GF-D8 (cell line): ENCODE measurements around the gene SHB.
A peak's percentile ranks its signal among the peaks of the same experiment; 100 is the strongest.
"Not testable (repeated sequence)": the region's sequence is repeated elsewhere in the genome, so short reads cannot be mapped to it uniquely, and the experiment has no call there.

Experiments
- DNase-seq: peaks from one replicate; lab custom pipeline; 2025; lab: John Stamatoyannopoulos, UW

SHB gene

DNA sequence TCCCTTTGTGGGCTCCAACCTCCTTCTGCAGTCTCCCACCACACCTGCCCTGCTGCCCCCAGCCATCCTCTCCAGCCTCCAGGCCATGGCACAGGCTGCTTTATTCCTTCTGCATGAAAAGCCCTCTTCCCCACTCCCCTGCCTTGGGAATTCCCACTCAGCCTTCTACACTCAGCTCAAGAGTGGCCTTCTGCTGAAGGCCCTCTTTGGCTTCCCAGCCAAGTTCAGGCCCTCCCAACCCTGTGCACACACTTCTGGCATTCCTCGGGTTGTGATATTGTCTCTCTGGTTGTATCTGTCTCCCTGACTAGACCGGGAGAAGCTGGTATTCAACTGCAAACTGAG lies 5.7 kb downstream of the SHB start:
- no peak for DNase-seq

DNA sequence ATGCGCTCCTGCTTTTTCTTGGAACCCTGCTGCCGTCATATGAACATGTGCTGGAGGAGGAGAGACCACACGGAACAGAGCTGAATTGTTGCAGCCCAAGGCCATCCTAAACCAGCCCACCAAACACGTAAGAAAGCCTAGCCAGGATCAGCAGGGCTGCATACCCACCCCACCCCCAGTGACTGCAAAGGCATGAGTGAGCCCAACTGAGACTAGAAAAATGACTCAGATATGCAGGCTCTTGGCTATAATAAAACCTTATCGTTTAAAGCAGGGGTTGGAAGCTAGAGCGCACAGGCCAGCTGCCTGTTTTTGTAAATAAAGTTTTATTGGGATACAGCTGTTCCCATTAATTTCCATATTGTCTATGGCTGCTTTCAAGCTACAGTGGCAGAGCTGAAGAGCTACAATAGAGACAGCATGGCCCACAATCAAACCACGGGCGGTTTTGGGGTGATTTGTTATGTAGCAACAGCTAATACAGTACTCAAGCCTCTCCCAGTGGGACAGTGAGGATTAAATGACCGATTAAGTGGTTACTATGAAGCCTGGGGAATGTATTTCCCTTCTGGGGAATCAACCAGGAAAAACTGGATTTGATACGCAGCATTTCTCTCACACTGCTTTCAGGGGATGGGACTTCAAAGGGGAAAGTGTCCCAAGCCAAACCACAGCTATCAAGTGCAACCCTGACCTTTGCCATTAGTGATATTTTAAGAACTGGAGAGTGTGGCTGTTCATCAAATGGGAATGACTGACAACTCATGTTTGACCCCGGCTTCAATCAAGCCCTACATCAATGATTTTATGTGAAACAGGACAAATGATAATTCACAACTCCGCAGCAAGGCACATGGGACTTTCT lies 6.3 kb downstream of the SHB start:
- no peak for DNase-seq

DNA sequence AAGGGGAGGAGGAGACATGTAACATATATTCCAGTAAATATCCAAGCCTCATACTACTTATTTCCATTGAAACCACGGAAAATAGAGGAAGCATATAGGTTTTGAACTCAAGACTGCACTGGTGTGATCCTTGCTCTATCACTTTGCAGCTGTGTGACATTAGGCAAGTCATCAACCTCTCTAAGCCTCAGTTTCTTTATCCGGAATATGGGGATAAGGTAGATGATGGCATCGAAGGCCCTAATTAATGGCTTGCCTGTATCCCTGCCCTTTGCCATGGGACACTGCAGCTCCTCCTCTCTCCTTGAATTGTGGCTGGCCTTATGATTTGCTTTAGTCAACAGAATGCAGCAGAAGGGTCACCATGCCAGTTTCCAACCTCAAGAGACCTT lies 6.9 kb downstream of the SHB start:
- no peak for DNase-seq

- no peak for DNase-seq
Observed at GRCh38 chr9:38061326-38061977, 7.6 kb downstream of the SHB start.

- DNase-seq, result no peak
Observed at GRCh38 chr9:38060681-38061080, 8.3 kb downstream of the SHB start.

GRCh38 chr9:38059233-38059936 lies 9.6 kb downstream of the SHB start:
- no peak for DNase-seq

DNA sequence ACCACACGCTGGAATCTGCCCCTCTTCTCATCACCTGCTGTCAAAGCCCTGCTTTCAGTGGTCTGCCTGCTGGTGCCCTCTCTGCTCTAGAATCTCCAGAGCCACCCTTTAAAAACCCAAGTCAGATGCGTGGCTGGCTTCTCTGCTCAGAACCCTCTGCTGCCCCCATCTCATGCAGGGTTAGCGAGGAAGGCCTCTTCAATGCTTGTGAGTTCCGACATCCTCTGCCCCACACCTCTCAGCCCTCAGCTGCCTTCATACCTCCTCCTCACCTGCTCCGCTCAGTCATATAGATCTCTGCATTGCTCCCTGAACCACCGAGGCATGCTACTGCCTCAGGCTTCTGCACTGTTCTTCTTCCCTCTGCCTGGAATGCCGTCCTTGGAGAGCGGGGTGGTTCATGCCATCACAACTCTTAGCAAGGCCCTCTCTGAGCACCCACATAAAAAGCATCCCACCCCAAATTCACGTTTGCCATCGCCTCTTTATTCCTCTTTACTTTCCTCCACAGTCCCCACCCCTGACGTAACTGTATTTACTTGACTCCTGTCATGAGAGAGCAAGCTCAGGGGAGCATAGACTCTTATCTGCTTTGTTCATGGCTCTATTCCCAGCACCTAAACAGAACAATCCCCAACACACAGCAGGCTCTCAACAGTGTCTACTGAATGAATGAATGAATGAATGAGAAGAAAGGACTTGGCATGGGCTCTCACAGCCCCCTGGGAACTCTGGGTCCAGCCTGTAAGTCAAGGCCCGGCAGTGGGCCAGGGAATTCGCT lies 10.4 kb downstream of the SHB start:
- DNase-seq, result no peak

GRCh38 chr9:38057416-38058195 lies 11.4 kb downstream of the SHB start:
- no peak for DNase-seq

DNA sequence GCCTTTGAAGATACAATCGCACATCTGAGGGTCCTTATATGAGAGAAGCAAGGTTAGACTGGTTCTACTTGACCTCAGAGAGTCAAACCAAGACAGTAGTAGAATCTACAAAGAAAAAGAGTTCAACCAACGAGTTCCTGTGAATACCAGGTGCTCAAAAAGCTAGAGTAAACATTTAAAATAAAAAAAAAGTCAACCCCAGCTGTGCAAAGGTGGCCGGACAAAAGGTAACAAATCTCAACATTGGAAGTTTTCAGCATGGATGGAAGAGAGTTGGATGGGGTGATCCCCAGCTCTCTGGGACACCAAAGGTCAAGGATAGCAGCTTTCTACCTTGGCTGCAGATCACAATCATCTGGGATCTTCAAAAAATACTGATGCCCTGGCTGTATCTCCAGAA lies 14.4 kb downstream of the SHB start:
- DNase-seq, result no peak

- DNase-seq, result no peak
Observed at GRCh38 chr9:38053697-38054461, 15.1 kb downstream of the SHB start.

DNA sequence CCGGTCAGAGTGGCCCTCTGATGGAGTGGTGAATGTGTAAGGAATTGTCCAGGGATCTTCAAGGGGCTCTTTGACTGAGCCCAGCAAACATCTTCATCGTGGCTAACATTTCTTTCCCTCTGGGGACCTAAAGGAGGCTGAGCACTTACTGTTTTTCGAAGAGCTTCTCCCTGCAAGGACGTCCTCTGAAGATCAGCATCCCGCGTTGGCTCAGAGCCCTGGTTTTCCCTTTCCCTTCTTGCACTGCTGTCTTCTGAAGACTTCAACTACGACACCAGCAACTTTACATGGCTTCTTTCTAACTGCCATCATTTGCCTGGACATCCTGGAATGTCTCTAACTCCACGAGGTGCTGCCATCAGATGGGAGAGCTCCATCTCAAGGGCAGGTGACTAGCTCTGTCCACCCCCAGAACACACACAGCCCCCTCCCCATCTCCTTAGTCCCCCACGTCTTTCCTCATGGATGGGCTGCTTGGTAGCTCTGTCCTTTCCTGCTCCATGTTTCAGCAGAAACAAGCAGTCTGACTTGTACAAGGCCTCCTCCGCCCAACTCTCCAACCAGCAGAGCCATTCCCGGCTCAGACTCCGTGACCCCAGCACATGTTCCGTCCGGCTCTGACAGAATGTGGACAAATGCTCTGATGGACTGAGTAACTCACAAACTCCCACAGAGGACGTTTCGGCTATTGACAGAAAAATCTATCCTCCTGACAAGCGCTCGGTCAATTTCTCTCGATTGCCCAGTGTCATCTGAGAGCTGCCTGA lies 17.1 kb downstream of the SHB start:
- no peak for DNase-seq

DNA sequence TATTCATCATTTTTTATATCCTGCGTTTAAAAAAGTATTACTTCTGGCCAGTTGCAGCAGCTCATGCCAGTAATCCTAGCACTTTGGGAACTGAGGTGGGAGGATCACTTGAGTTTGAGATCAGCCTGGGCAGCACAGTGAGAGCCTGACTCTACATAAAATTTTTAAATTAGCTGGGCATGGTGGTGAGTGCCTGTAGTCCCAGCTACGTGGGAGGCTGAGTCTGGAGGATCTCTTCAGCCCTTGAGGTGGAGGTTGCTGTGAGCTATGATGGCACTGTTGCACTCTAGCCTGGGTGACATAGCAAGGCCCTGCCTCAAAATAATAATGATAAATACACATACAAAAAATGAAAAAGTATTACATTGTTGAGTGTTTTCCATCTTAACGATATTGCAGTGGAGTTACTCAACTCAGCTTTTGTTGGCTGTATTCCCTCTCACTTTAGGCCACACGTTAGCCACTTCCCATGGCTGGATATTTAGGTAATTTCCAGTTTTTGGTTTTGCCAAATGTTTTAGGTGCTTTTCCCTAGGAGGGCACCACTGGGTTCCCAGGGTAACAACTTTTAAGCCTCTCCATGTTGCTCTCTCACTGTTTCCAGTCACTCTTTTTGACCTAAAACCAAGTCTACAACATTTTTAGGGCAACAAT lies 20.6 kb downstream of the SHB start:
- no peak for DNase-seq

GRCh38 chr9:38047301-38048251 lies 21.5 kb downstream of the SHB start:
- DNase-seq, result no peak

DNA sequence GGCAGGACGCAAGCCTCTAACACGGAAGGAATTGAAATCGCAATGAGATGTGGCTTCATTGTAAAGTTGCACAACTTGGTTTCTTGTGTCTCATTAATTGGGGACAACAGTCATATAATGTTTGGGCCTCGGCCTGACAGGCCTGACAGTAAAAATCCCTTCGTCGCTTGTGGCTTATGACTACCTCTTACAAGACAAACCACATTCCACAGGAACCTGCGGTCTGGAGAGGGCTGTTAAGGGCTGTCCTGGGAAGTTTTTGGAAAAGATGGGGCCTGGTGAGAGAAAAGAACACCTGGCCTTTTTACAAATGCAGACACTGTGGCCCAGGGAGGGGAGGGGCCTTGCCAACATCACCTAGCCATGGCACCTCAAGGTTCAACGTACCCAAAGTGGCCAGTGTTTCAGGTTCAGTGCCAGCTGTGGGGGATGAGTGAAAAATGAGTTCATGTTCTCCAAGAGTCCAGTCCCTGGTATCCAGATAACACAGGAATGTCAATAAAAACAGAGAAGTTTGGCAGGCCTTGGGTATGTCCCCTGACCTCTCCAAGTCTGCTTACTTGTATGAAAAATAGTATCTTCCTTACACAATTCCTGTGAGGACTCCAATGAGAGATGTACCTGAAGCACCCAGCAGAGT lies 22.2 kb downstream of the SHB start:
- peak; percentile 58 for DNase-seq

DNA sequence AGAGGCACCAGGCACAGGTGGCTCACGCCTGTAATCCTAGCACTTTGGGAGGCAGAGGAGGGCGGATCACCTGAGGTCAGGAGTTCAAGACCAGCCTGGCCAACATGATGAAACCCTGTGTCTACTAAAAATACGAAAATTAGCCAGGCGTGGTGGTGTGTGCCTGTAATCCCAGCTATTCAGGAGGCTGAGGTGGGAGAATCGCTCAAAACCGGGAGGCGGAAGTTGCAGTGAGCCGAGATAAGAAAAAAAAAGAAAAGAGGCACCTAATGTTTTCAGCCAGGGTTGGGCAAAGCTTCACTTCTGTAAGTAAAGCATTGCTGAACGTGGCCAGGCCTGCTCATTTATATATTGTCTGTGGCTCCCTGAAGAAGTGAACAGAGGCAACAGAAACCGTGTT lies 23.1 kb downstream of the SHB start:
- DNase-seq, result not testable (repeated sequence)

DNA sequence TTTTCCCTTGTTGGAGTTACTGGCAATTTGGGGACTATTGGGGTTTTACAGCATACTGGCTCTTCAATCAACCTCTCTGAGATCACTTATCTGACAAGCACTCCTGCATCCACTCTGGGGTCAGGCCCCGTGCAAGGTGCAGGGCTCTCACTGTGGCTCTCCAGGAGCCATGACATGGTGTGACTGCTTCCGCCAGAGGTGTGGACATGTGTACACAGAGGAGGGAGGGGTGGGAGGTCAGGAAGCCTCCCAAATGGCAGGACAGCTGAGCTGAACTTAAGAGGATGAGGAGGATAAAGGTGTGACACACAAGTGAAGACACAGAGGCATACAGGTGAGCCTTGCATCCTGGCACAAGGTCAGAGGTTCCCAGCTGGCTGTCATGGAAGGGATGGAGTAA lies 24.3 kb downstream of the SHB start:
- no peak for DNase-seq

DNA sequence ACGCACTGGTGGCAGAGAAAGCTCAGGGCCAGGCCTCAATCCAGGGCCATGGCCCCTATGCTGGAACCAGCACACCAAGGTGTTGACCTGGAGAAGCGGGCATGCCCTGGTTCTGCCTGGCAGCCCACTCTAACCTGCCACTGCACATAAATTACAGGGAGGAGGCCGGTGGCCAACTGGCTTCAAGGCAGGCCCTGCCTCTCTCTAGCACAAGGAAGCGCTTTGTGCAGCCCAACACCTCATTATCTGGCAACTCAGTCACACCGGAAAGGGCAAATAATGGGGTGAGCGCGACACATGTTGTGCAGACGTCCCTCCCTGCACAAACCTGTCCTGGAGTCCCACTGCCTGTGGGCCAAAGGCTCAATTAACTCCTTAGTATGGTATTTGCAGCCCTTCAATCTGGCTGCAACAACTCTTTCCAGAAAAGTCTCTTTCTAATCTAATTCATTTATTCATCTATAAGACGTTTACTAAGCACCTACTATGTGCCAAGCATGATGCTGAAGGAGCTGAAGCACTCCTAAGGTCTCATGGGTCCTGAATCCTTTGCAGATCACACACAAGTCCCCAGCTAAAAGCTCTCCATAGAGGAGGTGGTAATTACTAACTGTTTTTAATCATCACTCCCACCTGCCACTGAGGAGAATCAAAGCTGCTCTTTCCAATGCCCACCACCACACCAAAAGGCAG lies 24.9 kb downstream of the SHB start:
- DNase-seq, result no peak
